Measurements from ENCODE around the gene HMGCR. TPM values are rescaled to one million over a fixed set of nuclear protein-coding genes. Genes with fewer than 3 reads are reported as not detected.

The HMGCR gene
- total RNA-seq, 1 experiment from 2014 or later: 101 TPM

- no peak overlapping the region for H2AFZ ChIP-seq (ENCODE audit: low read depth, low read length, poor library complexity, severe bottlenecking)
- H3K9me2 ChIP-seq (ENCODE audit: insufficient read depth): no peaks in the 10 kb centered on the region
- no peak for DNase-seq (ENCODE audit: low read depth, low spot score)
- CTCF ChIA-PET: no interaction called here
- H3K9me3 ChIP-seq (ENCODE audit: control insufficient read depth in 1 of 2, insufficient read depth in 1 of 2, low read depth in 1 of 2, low read length in 2 of 2): no peaks in the 10 kb centered on the region
- no peak overlapping the region for H3K4me2 ChIP-seq (ENCODE audit: low read length)
- RAD21 ChIA-PET (ENCODE audit: low non-redundant PET in 1 of 2, low total read pairs in 2 of 2, uncharacterized antibody in 2 of 2, unreplicated experiment in 2 of 2): no interaction called here
- peaks cover 17 to 22% of the 10 kb centered on the region in 2 experiments for H3K36me3 ChIP-seq (ENCODE audit: control insufficient read depth in 1 of 2, insufficient read depth in 2 of 2, low read length in 2 of 2)
- peak; percentile 31 for ATAC-seq
- TF ChIP-seq SP1 (IDR thresholded peaks at IDR 0.05; ENCODE audit: low read depth) (no peak), ZNF274 (IDR thresholded peaks at IDR 0.05; ENCODE audit: low read depth, low read length) (no peak)
- intact Hi-C loops (cut with micrococcal nuclease): no loop called here
- H3K27ac ChIP-seq (ENCODE audit: low read depth, low read length): no peak overlapping the region
- BruUV-seq (replicated peaks): no TSS peak
- H3K4me3 ChIP-seq (replicated peaks in 1 of 2; ENCODE audit: low read depth in 1 of 2, low read length in 2 of 2): no peak overlapping the region
- no peaks in the 10 kb centered on the region for H4K20me1 ChIP-seq (ENCODE audit: insufficient read depth)
- no peaks in the 10 kb centered on the region for H3K27me3 ChIP-seq (ENCODE audit: insufficient read depth, low read length)
- H3K9ac ChIP-seq (ENCODE audit: low read length): no peak overlapping the region
- no peaks in the 10 kb centered on the region for H3K4me1 ChIP-seq (ENCODE audit: control insufficient read depth in 1 of 2, insufficient read depth in 2 of 2, low read length in 2 of 2)
- H3K79me2 ChIP-seq (ENCODE audit: insufficient read depth, low read length): no peaks in the 10 kb centered on the region
- POLR2A ChIA-PET: no interaction called here
Measured at GRCh38 chr5:75363726-75364495, 26.9 kb downstream of the HMGCR start.

GRCh38 chr5:75364571-75365280 is 27.7 kb downstream of the HMGCR start:
- no peaks in the 10 kb centered on the region for H3K9me3 ChIP-seq (ENCODE audit: control insufficient read depth in 1 of 2, insufficient read depth in 1 of 2, low read depth in 1 of 2, low read length in 2 of 2)
- no peaks in the 10 kb centered on the region for H3K79me2 ChIP-seq (ENCODE audit: insufficient read depth, low read length)
- ChIA-PET RAD21 (ENCODE audit: low non-redundant PET in 1 of 2, low total read pairs in 2 of 2, uncharacterized antibody in 2 of 2, unreplicated experiment in 2 of 2) (no interaction called here), CTCF (no interaction called here), POLR2A (no interaction called here)
- ATAC-seq (no peak), DNase-seq (ENCODE audit: low read depth, low spot score) (no peak)
- no TSS peak for BruUV-seq (replicated peaks)
- no peak overlapping the region for H3K4me2 ChIP-seq (ENCODE audit: low read length)
- H3K27ac ChIP-seq (ENCODE audit: low read depth, low read length): no peak overlapping the region
- H3K27me3 ChIP-seq (ENCODE audit: insufficient read depth, low read length): no peaks in the 10 kb centered on the region
- intact Hi-C loops (cut with micrococcal nuclease): no loop called here
- H3K9me2 ChIP-seq (ENCODE audit: insufficient read depth): no peaks in the 10 kb centered on the region
- no peak overlapping the region for H3K4me3 ChIP-seq (replicated peaks in 1 of 2; ENCODE audit: low read depth in 1 of 2, low read length in 2 of 2)
- H3K9ac ChIP-seq (ENCODE audit: low read length): no peak overlapping the region
- H2AFZ ChIP-seq (ENCODE audit: low read depth, low read length, poor library complexity, severe bottlenecking): no peak overlapping the region
- TF ChIP-seq CTCF (IDR thresholded peaks at IDR 0.05 in 2 of 3, conservative IDR thresholded peaks at IDR 0.05 in 1 of 3; ENCODE audit: borderline replicate concordance in 1 of 3, insufficient read depth in 1 of 3, low read depth in 2 of 3, low read length in 2 of 3) (no peak), SIN3A (IDR thresholded peaks at IDR 0.05; ENCODE audit: low read depth) (no peak), YY1 (IDR thresholded peaks at IDR 0.05; ENCODE audit: extremely low read depth, insufficient replicate concordance, low read depth, low read length) (no peak), CEBPB (IDR thresholded peaks at IDR 0.05; ENCODE audit: low read depth) (no peak)
- no peaks in the 10 kb centered on the region for H3K4me1 ChIP-seq (ENCODE audit: control insufficient read depth in 1 of 2, insufficient read depth in 2 of 2, low read length in 2 of 2)
- H4K20me1 ChIP-seq (ENCODE audit: insufficient read depth): no peaks in the 10 kb centered on the region
- H3K36me3 ChIP-seq (ENCODE audit: control insufficient read depth in 1 of 2, insufficient read depth in 2 of 2, low read length in 2 of 2): peaks cover 9 to 14% of the 10 kb centered on the region in 2 experiments
